Natural killer cell (primary cell): Measurements from ENCODE around the gene IL31RA. TPM values are rescaled to one million over a fixed set of nuclear protein-coding genes. Genes with fewer than 3 reads are reported as not detected.

Experiments used
- ATAC-seq, 3 donors: fragments of 150-1000 bp in 2 of 3; fragments of 200-7000 bp in 1 of 3; cut with Tn5 transposase; 1 replicate in 1 of 3; 2 replicates in 2 of 3; pipeline ENCODE4 v1.10.0; 2021; ENCODE audit warnings: mild to moderate bottlenecking in 2 of 3, moderate library complexity in 2 of 3
- DNase-seq, 2 donors: peaks; one replicate each; pipeline versions ENCODE4 v3.0.0 to v3.0.0-alpha.2; 2013 to 2021; ENCODE audit warnings: mixed read lengths in 1 of 2
- H3K27ac ChIP-seq: one replicate; pipeline ENCODE4 v1.5.1; 2013; ENCODE audit warnings: mild to moderate bottlenecking, low read length
- H3K27me3 ChIP-seq: one replicate; pipeline ENCODE4 v1.6.1; 2013; ENCODE audit warnings: low read length; ENCODE audit not compliant: control insufficient read depth, insufficient read depth
- H3K36me3 ChIP-seq: one replicate; pipeline ENCODE4 v1.6.1; 2013; ENCODE audit warnings: low read length; ENCODE audit not compliant: control insufficient read depth, insufficient read depth
- H3K4me1 ChIP-seq: one replicate; pipeline ENCODE4 v1.6.1; 2013; ENCODE audit warnings: low read length; ENCODE audit not compliant: control insufficient read depth, insufficient read depth
- H3K4me3 ChIP-seq: one replicate; pipeline ENCODE4 v1.5.1; 2013; ENCODE audit warnings: low read length
- H3K9me3 ChIP-seq: one replicate; pipeline ENCODE4 v1.6.1; 2013; ENCODE audit warnings: low read length; ENCODE audit not compliant: control insufficient read depth, insufficient read depth
- H3K27ac Mint-ChIP-seq, 2 donors: one replicate each; pipeline ENCODE4 v1.8.0; 2022; ENCODE audit warnings: mild to moderate bottlenecking in 2 of 2, mixed read lengths in 2 of 2, moderate library complexity in 1 of 2
- H3K27me3 Mint-ChIP-seq, 2 donors: one replicate each; pipeline ENCODE4 v1.8.0; 2022; ENCODE audit warnings: low read depth in 2 of 2, mixed read lengths in 2 of 2
- H3K36me3 Mint-ChIP-seq: one replicate; pipeline ENCODE4 v1.8.0; 2022; ENCODE audit warnings: mixed read lengths
- H3K4me1 Mint-ChIP-seq, 2 donors: one replicate each; pipeline ENCODE4 v1.8.0; 2022; ENCODE audit warnings: mixed read lengths in 2 of 2
- H3K4me3 Mint-ChIP-seq: one replicate; pipeline ENCODE4 v1.8.0; 2022; ENCODE audit warnings: mild to moderate bottlenecking, moderate library complexity, mixed read lengths
- H3K9me3 Mint-ChIP-seq, 2 donors: one replicate each; pipeline ENCODE4 v1.8.0; 2022; ENCODE audit warnings: mixed read lengths in 2 of 2
- WGBS: methylation state at CpG from one replicate; pipeline ENCODE4 v1.1.7; 2013; ENCODE audit warnings: missing lambda C conversion rate; ENCODE audit not compliant: insufficient coverage; 5-methylcytosine and 5-hydroxymethylcytosine counted together
- intact Hi-C: fragments of 100-400 bp; cut with micrococcal nuclease; formaldehyde crosslinking; loops from one replicate; pipeline ENCODE4 v1.14.2; 2022
- total RNA-seq, 4 donors: library from RNA; stranded (reverse); fragments of 120-200 nt in 1 of 4; gene quantifications; one replicate each; pipeline versions ENCODE4 v1.2.3 to v1.2.4, GENCODE V29; 2013 to 2022
- TF ChIP-seq, protein P1 (sequence below): fragments of 200-600 bp; IDR thresholded peaks from one replicate; pipeline ENCODE4 v1.8.0; 2022; ENCODE audit warnings: antibody characterized with exemption

IL31RA gene
- total RNA-seq, 3 donors from 2014 or later (not counting 1 experiment from before 2014, with no cell fraction given): not detected

DNA sequence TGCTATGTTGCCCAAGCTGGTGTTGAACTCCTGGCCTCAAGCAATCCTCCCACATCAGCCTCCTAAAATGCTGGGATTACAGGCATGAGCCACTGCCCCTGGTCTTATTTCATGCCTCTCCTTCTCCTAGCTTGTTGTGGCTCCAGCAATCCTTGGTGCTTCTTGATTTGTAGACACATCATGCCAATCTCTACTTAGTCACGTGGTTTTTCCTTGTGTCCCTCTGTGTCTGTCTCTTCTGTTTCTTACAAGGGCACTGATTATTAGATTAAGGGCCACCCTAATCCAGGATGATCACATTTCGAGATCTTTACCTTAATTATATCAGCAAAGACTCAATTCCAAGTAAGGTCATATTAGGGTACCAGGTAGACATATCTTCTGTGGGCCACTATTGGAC is 9.2 kb upstream of the IL31RA start:
- no peak for DNase-seq
- Mint-ChIP-seq H3K27ac (no peak overlapping the region), H3K9me3 (peaks cover 0 to 2% of the 10 kb centered on the region in 2 donors), H3K36me3 (no peaks in the 10 kb centered on the region), H3K4me3 (no peak overlapping the region), H3K4me1 (no peaks in the 10 kb centered on the region), H3K27me3 (peaks cover 8 to 10% of the 10 kb centered on the region in 2 donors)
- no peaks in the 10 kb centered on the region for H3K4me1 ChIP-seq
- H3K4me3 ChIP-seq: no peak overlapping the region
- ATAC-seq: no peak
- H3K27ac ChIP-seq: no peak overlapping the region
- TF ChIP-seq, protein P1, sequence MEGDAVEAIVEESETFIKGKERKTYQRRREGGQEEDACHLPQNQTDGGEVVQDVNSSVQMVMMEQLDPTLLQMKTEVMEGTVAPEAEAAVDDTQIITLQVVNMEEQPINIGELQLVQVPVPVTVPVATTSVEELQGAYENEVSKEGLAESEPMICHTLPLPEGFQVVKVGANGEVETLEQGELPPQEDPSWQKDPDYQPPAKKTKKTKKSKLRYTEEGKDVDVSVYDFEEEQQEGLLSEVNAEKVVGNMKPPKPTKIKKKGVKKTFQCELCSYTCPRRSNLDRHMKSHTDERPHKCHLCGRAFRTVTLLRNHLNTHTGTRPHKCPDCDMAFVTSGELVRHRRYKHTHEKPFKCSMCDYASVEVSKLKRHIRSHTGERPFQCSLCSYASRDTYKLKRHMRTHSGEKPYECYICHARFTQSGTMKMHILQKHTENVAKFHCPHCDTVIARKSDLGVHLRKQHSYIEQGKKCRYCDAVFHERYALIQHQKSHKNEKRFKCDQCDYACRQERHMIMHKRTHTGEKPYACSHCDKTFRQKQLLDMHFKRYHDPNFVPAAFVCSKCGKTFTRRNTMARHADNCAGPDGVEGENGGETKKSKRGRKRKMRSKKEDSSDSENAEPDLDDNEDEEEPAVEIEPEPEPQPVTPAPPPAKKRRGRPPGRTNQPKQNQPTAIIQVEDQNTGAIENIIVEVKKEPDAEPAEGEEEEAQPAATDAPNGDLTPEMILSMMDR: no peak
- 60% methylated on average over 1 of the region's 2 CpGs for WGBS
- intact Hi-C loops: no loop called here
- H3K36me3 ChIP-seq: no peaks in the 10 kb centered on the region
- H3K27me3 ChIP-seq: no peaks in the 10 kb centered on the region
- H3K9me3 ChIP-seq: no peaks in the 10 kb centered on the region

DNA sequence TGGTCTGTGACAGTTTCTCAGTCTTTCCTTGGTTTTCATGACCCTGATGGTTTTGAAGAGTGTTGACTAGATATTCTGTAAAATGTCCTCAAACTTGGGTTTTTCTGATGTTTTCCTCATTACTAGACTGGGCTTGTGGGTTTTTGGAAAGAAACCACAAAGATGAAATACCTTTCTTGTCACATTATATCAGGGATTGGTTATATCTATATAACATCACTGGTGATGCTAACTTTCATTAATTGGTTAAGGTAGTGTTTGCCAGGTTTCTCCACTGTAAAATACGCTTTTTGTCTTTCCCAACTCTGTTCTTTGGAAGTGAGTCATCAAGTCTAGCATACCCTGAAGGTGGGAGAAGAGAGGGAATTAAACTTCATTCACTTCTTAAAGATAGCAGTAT is 3.3 kb upstream of the IL31RA start:
- H3K27ac Mint-ChIP-seq: no peak overlapping the region
- H3K27ac ChIP-seq: no peak overlapping the region
- H3K36me3 Mint-ChIP-seq: peaks cover 5% of the 10 kb centered on the region
- no peaks in the 10 kb centered on the region for H3K4me1 ChIP-seq
- no peak overlapping the region for H3K4me3 ChIP-seq
- intact Hi-C loops: no loop called here
- H3K9me3 Mint-ChIP-seq: no peaks in the 10 kb centered on the region
- TF ChIP-seq, protein P1: no peak
- no peak for DNase-seq
- no peaks in the 10 kb centered on the region for H3K9me3 ChIP-seq
- WGBS: no CpG with 5 or more reads among the region's 1 CpG
- no peak for ATAC-seq
- H3K27me3 ChIP-seq: no peaks in the 10 kb centered on the region
- peaks cover 14 to 45% of the 10 kb centered on the region in 2 donors for H3K27me3 Mint-ChIP-seq
- H3K4me3 Mint-ChIP-seq: no peak overlapping the region
- H3K36me3 ChIP-seq: no peaks in the 10 kb centered on the region
- H3K4me1 Mint-ChIP-seq: peaks cover 0 to 12% of the 10 kb centered on the region in 2 donors

DNA sequence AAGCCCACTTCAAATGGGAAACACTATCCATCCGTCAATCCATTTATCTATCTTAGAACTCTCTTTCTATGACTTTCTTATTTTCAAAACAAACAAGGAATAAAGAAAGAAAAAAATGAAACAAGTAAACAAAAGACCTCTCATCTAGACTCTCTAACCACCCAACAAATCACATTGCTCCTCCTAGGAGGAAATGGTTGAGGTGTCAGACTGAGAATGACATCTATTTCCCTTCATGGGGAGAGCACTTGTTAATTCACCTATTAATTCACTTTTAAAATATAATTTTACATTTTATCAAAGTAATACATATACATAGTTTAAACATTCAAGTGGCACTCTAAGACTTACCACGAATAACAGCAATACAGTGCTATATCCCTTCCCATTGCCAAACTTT is 2.4 kb upstream of the IL31RA start:
- DNase-seq: no peak
- ATAC-seq: peak in 2 of 3 donors; percentile 54 to 68
- intact Hi-C loops: no loop called here
- Mint-ChIP-seq H3K27ac (no peak overlapping the region), H3K9me3 (no peaks in the 10 kb centered on the region), H3K27me3 (peaks cover 12 to 45% of the 10 kb centered on the region in 2 donors), H3K36me3 (peaks cover 5% of the 10 kb centered on the region), H3K4me1 (peaks cover 0 to 12% of the 10 kb centered on the region in 2 donors), H3K4me3 (no peak overlapping the region)
- H3K4me1 ChIP-seq: no peaks in the 10 kb centered on the region
- TF ChIP-seq, protein P1: no peak
- H3K36me3 ChIP-seq: no peaks in the 10 kb centered on the region
- 77% methylated on average over 2 of the region's 2 CpGs for WGBS
- no peaks in the 10 kb centered on the region for H3K27me3 ChIP-seq
- H3K4me3 ChIP-seq: no peak overlapping the region
- H3K27ac ChIP-seq: no peak overlapping the region
- H3K9me3 ChIP-seq: no peaks in the 10 kb centered on the region

DNA sequence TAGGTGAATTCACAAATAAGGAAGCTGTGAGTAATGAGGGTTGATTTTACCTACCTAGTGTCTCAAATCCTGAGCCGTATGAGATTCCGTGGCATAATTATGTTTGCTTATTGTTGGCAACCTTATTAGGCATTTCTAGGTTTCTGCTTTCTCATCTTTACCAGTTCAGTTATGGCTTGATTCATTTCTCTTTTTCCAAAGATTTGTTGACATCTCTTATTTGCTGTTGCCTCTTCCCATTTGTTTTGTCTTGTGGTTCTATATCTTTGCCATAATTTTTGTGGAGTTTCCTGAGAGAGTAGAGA is 470 bp downstream of the IL31RA start:
- H3K4me3 Mint-ChIP-seq: no peak overlapping the region
- H3K9me3 Mint-ChIP-seq: no peaks in the 10 kb centered on the region
- intact Hi-C loops: no loop called here
- H3K27me3 Mint-ChIP-seq: peaks cover 10 to 36% of the 10 kb centered on the region in 2 donors
- Histone ChIP-seq H3K4me1 (peaks cover 13% of the 10 kb centered on the region), H3K36me3 (no peaks in the 10 kb centered on the region), H3K9me3 (no peaks in the 10 kb centered on the region), H3K27ac (no peak overlapping the region), H3K4me3 (no peak overlapping the region), H3K27me3 (no peaks in the 10 kb centered on the region)
- peaks cover 4 to 21% of the 10 kb centered on the region in 2 donors for H3K4me1 Mint-ChIP-seq
- no peak for ATAC-seq
- TF ChIP-seq, protein P1: no peak
- 100% methylated on average over 2 of the region's 2 CpGs for WGBS
- no peak for DNase-seq
- H3K27ac Mint-ChIP-seq: no peak overlapping the region
- H3K36me3 Mint-ChIP-seq: peaks cover 5% of the 10 kb centered on the region
